NOMO-1 treated with DMSO at 0.1 percent for 48 hours (cell line): ENCODE data around the gene MIEF1.

Source experiments
- DNase-seq: peaks from one replicate; lab custom pipeline; 2025; ENCODE audit not compliant: unreplicated experiment; lab: John Stamatoyannopoulos, UW

MIEF1 gene

GRCh38 chr22:39556970-39557841 lies 55.1 kb downstream of the MIEF1 start:
- no peak for DNase-seq

GRCh38 chr22:39558254-39558727 lies 56.2 kb downstream of the MIEF1 start:
- no peak for DNase-seq

- no peak for DNase-seq
These were observed 56.9 kb downstream of the MIEF1 start for GRCh38 chr22:39558950-39559349.

GRCh38 chr22:39559456-39560105 lies 57.5 kb downstream of the MIEF1 start:
- no peak for DNase-seq

- DNase-seq: no peak
These were observed 58.0 kb downstream of the MIEF1 start for GRCh38 chr22:39560127-39560526.

- DNase-seq: no peak
These were observed 60.9 kb downstream of the MIEF1 start for GRCh38 chr22:39562839-39563489.

GRCh38 chr22:39563571-39564428 lies 61.7 kb downstream of the MIEF1 start:
- no peak for DNase-seq

- no peak for DNase-seq
These were observed 63.4 kb downstream of the MIEF1 start for GRCh38 chr22:39565414-39565944.

- no peak for DNase-seq
These were observed 65.3 kb downstream of the MIEF1 start for GRCh38 chr22:39567135-39567946.
